ENCODE measurements around the gene UNC5B. TPM values are rescaled to one million over a fixed set of nuclear protein-coding genes. Genes with fewer than 3 reads are reported as not detected.

Gene UNC5B
- total RNA-seq, 4 donors from 2014 or later, result 5.3 to 26.6 (median 17.7) TPM

DNA sequence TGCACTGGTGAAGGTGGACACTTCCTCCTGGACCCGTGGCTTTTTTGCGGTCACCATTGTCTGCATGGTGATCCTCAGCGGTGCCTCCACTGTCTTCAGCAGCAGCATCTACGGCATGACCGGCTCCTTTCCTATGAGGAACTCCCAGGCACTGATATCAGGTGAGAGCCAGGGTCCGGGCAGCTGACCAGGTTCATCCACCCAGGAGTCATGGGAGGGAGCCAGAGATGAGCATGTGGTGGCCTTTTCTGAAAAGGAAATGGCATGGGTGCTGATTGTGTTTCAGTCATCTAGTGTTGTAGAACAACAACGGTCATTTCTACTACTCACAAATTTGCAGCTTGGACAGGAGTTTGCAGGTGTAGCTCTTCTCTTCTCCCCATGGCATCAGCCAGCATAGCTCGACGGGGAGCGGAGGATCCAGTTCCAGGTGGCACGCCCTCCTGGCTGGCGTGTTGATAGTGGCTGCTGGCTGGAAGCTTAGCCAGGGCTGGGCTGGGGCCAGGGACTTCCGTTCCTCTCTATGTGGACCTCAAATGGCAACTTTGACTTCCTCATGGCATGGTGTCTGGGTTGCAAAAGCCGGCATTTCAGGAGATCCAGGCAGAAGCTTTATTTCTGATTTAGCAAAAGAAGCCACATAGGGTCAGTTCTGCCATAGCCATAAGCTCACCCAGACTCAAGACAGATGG is 139.4 kb downstream of the UNC5B start:
- Histone ChIP-seq H3K9me3 (no peaks in the 10 kb centered on the region), H3K4me3 (no peak overlapping the region), H3K4me1 (no peaks in the 10 kb centered on the region), H3K27me3 (no peaks in the 10 kb centered on the region), H3K27ac (no peak overlapping the region), H3K36me3 (no peaks in the 10 kb centered on the region)
- no peak for TF ChIP-seq POLR2A (IDR thresholded peaks at IDR 0.05)
- TF ChIP-seq, protein P1, sequence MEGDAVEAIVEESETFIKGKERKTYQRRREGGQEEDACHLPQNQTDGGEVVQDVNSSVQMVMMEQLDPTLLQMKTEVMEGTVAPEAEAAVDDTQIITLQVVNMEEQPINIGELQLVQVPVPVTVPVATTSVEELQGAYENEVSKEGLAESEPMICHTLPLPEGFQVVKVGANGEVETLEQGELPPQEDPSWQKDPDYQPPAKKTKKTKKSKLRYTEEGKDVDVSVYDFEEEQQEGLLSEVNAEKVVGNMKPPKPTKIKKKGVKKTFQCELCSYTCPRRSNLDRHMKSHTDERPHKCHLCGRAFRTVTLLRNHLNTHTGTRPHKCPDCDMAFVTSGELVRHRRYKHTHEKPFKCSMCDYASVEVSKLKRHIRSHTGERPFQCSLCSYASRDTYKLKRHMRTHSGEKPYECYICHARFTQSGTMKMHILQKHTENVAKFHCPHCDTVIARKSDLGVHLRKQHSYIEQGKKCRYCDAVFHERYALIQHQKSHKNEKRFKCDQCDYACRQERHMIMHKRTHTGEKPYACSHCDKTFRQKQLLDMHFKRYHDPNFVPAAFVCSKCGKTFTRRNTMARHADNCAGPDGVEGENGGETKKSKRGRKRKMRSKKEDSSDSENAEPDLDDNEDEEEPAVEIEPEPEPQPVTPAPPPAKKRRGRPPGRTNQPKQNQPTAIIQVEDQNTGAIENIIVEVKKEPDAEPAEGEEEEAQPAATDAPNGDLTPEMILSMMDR (IDR thresholded peaks at IDR 0.05), result no peak
- intact Hi-C loops (cut with DNase I; ENCODE audit: low total_unique reads), result no loop called here
- DNase-seq, result no peak

Other genes with a start within 250 kb of the UNC5B start
- gene SLC29A3, start 106.7 kb downstream of the UNC5B start, total RNA-seq, result 10 to 100 TPM in 1 of 4 donors, 1 to 10 TPM in 3; 1.0 to 13.8 (median 5.5) TPM
- 10 to 100 TPM in 2 of 4 donors, 1 to 10 TPM in 2; 7.1 to 56.2 (median 25.4) TPM for gene CDH23, start 184.3 kb downstream of the UNC5B start, total RNA-seq